Measurements from ENCODE around the gene TSTD2.

Gene TSTD2

GRCh38 chr9:97554566-97555075, 78.5 kb downstream of the TSTD2 start:
- no peak for DNase-seq (ENCODE audit: low read depth, low spot score)

GRCh38 chr9:97553841-97554240, 79.3 kb downstream of the TSTD2 start:
- no peak overlapping the region for H3K4me3 ChIP-seq (ENCODE audit: low read length)
- DNase-seq (ENCODE audit: low read depth, low spot score) = no peak

More at GRCh38 chr9:97554566-97555075, 78.5 kb downstream of the TSTD2 start:
- no peak overlapping the region for H3K4me3 ChIP-seq (ENCODE audit: low read length)

- no peak for DNase-seq (ENCODE audit: low read depth, low spot score)
- H3K4me3 ChIP-seq (ENCODE audit: low read length) = no peak overlapping the region
Observed at GRCh38 chr9:97553141-97553540, 80.0 kb downstream of the TSTD2 start.

GRCh38 chr9:97551308-97551707, 81.9 kb downstream of the TSTD2 start:
- no peak for DNase-seq (ENCODE audit: low read depth, low spot score)
- no peak overlapping the region for H3K4me3 ChIP-seq (ENCODE audit: low read length)

GRCh38 chr9:97550386-97550785, 82.8 kb downstream of the TSTD2 start:
- no peak overlapping the region for H3K4me3 ChIP-seq (ENCODE audit: low read length)
- DNase-seq (ENCODE audit: low read depth, low spot score) = no peak

All from Jurkat, Clone E6-1 (cell line).